DND-41 (cell line): ENCODE data around the gene PTPN12.

Source experiments
- CTCF ChIP-seq: IDR thresholded peaks from 2 replicates; pipeline ENCODE4 v1.5.1; 2012; ENCODE audit warnings: borderline replicate concordance, low read length, moderate library complexity, mild to moderate bottlenecking; ENCODE audit not compliant: poor library complexity, severe bottlenecking; ENCODE audit errors: extremely low read depth
- EZH2 ChIP-seq: IDR thresholded peaks from 3 replicates; pipeline ENCODE4 v1.6.1; 2012; ENCODE audit warnings: borderline replicate concordance, low read depth, mild to moderate bottlenecking, moderate library complexity, low read length, inconsistent platforms; ENCODE audit not compliant: severe bottlenecking

GRCh38 chr7:77537136-77537777 is at the start of gene PTPN12:
- TF ChIP-seq CTCF (no peak), EZH2 (no peak)
